Smooth muscle cell (in vitro differentiated cells): ENCODE results near the gene ENPP1. TPM values are rescaled to one million over a fixed set of nuclear protein-coding genes. Genes with fewer than 3 reads are reported as not detected.

Source experiments
- DNase-seq: peaks from one replicate; lab custom pipeline; 2025; ENCODE audit not compliant: unreplicated experiment; lab: John Stamatoyannopoulos, UW
- H2AFZ ChIP-seq: fragments of 200-600 bp; sonication (generic); 2 replicates; pipeline ENCODE4 v1.6.0; 2016; ENCODE audit warnings: antibody characterized with exemption, low read depth, mild to moderate bottlenecking
- H3F3A ChIP-seq: fragments of 200-600 bp; sonication (generic); 2 replicates; pipeline ENCODE4 v1.6.0; 2017; ENCODE audit warnings: antibody characterized with exemption, low read depth
- H3K27ac ChIP-seq: fragments of 200-600 bp; sonication (generic); 2 replicates; pipeline ENCODE4 v1.5.1; 2016; ENCODE audit warnings: low read depth, mild to moderate bottlenecking
- H3K27me3 ChIP-seq: fragments of 200-600 bp; sonication (generic); 2 replicates; pipeline ENCODE4 v1.6.1; 2016; ENCODE audit warnings: low read depth, mild to moderate bottlenecking
- H3K36me3 ChIP-seq: fragments of 200-600 bp; sonication (generic); 2 replicates; pipeline ENCODE4 v1.5.1; 2016; ENCODE audit warnings: low read depth
- H3K4me1 ChIP-seq: fragments of 200-600 bp; sonication (generic); 2 replicates; pipeline ENCODE4 v1.5.1; 2016; ENCODE audit warnings: low read depth
- H3K4me2 ChIP-seq: fragments of 200-600 bp; sonication (generic); 2 replicates; pipeline ENCODE4 v1.6.0; 2016; ENCODE audit warnings: mild to moderate bottlenecking
- H3K4me3 ChIP-seq: fragments of 200-600 bp; sonication (generic); 2 replicates; pipeline ENCODE4 v1.5.1; 2016; ENCODE audit warnings: mild to moderate bottlenecking
- H3K79me2 ChIP-seq: fragments of 200-600 bp; sonication (generic); 2 replicates; pipeline ENCODE4 v1.6.0; 2016; ENCODE audit warnings: low read depth, mild to moderate bottlenecking
- H3K9ac ChIP-seq: fragments of 200-600 bp; sonication (generic); 2 replicates; pipeline ENCODE4 v1.6.0; 2016; ENCODE audit warnings: low read depth
- H3K9me3 ChIP-seq: fragments of 200-600 bp; sonication (generic); replicated peaks from 2 replicates; pipeline ENCODE4 v1.5.1; 2016; ENCODE audit warnings: low read depth
- H4K20me1 ChIP-seq: fragments of 200-600 bp; sonication (generic); 2 replicates; pipeline ENCODE4 v1.6.0; 2016; ENCODE audit warnings: low read depth
- WGBS: methylation state at CpG from one replicate; pipeline ENCODE4 v1.1.7; 2016; ENCODE audit warnings: low lambda C conversion rate; 5-methylcytosine and 5-hydroxymethylcytosine counted together
- polyA plus RNA-seq: library from polyadenylated mRNA; unstranded; fragments of >200 nt; fragmentation: Nextera tagmentation; extraction: Ambion mirVana; gene quantifications from 2 replicates; pipeline ENCODE4 v1.2.1, GENCODE V29; 2016
- total RNA-seq: library from RNA; depleted of rRNA; stranded (reverse); fragments of >200 nt; gene quantifications from 2 replicates; pipeline ENCODE4 v1.2.3, GENCODE V29; 2014
- TF ChIP-seq, protein P1 (sequence below): fragments of 200-600 bp; sonication (generic); IDR thresholded peaks from 2 replicates; pipeline ENCODE4 v1.5.1; 2017; ENCODE audit warnings: borderline replicate concordance, mild to moderate bottlenecking, antibody characterized with exemption; ENCODE audit not compliant: insufficient read depth, poor library complexity, severe bottlenecking

The ENPP1 gene
- total and polyA plus RNA-seq, 2 experiments from 2014 or later = 329 to 433 TPM

DNA sequence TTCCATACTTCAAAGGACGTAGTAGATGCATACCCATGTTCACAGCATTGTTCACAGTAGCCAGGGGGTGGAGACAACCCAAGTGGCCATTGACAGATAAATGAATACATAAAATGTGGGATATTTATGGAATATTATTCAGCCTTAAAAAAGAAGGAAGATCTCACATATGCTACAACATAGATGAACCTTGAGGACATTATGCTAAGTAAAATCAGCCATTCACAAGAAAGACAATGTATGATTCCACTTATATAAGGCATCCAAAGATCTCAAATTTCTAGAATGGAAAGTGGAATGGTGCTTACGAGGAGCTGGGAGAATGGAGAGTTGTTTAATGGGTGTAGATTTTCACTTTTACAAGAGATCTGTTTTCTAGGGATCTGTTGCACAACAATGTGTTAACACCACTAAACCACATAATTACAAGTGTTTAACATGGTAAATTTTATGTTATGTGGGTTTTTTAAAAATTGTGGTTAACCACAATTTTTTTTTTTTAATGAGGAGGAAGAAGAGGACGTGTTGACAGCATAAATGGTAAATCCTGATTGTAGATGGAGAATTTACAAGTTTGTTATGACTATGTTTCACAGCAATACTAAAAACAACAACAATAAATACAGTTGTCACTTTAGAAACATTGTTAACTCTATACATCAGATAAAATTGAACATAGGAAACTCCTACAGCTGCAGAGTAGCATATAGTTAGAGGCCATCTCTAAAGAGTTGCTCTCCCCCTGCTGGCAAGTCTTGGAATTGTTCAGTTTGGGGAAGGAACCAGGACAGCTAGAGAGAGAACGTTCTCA is 101.8 kb downstream of the ENPP1 start:
- H2AFZ ChIP-seq = no peak overlapping the region
- no peak overlapping the region for H3K27ac ChIP-seq
- H3K4me3 ChIP-seq = no peak overlapping the region
- no peaks in the 10 kb centered on the region for H3K36me3 ChIP-seq
- H4K20me1 ChIP-seq = no peaks in the 10 kb centered on the region
- H3K4me1 ChIP-seq = no peaks in the 10 kb centered on the region
- H3F3A ChIP-seq = no peaks in the 10 kb centered on the region
- H3K4me2 ChIP-seq = peak overlapping the region; percentile 5
- peaks cover 14% of the 10 kb centered on the region for H3K27me3 ChIP-seq
- TF ChIP-seq, protein P1, sequence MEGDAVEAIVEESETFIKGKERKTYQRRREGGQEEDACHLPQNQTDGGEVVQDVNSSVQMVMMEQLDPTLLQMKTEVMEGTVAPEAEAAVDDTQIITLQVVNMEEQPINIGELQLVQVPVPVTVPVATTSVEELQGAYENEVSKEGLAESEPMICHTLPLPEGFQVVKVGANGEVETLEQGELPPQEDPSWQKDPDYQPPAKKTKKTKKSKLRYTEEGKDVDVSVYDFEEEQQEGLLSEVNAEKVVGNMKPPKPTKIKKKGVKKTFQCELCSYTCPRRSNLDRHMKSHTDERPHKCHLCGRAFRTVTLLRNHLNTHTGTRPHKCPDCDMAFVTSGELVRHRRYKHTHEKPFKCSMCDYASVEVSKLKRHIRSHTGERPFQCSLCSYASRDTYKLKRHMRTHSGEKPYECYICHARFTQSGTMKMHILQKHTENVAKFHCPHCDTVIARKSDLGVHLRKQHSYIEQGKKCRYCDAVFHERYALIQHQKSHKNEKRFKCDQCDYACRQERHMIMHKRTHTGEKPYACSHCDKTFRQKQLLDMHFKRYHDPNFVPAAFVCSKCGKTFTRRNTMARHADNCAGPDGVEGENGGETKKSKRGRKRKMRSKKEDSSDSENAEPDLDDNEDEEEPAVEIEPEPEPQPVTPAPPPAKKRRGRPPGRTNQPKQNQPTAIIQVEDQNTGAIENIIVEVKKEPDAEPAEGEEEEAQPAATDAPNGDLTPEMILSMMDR = peak; percentile 86
- WGBS = 37% methylated on average over 4 of the region's 4 CpGs
- H3K9ac ChIP-seq = no peak overlapping the region
- no peaks in the 10 kb centered on the region for H3K9me3 ChIP-seq
- peak; percentile 36 for DNase-seq
- no peaks in the 10 kb centered on the region for H3K79me2 ChIP-seq

DNA sequence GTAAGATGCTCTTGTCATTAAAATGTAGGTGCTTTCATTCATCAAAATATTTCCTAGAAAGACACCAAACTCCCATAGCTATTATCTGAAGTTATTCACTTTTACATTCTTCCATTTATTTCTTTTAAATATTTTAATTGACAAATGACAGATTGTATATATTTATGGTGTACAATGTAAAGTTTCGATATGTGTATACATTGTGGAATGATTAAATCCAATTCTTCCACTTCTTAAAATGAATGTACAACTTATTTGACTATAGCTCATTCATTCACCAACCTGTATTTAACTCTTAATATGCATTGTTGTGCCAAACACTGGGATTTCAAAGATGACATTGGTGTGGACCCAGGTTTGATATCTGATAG is 102.4 kb downstream of the ENPP1 start:
- Histone ChIP-seq H2AFZ (no peak overlapping the region), H3K79me2 (no peaks in the 10 kb centered on the region), H3F3A (no peaks in the 10 kb centered on the region), H4K20me1 (no peaks in the 10 kb centered on the region), H3K4me3 (no peak overlapping the region), H3K4me1 (no peaks in the 10 kb centered on the region), H3K9ac (no peak overlapping the region), H3K27ac (no peak overlapping the region), H3K9me3 (no peaks in the 10 kb centered on the region), H3K36me3 (no peaks in the 10 kb centered on the region), H3K4me2 (no peak overlapping the region), H3K27me3 (peaks cover 14% of the 10 kb centered on the region)
- TF ChIP-seq, protein P1 = peak; percentile 2
- no peak for DNase-seq
- WGBS = 97% methylated on average over 1 of the region's 1 CpG

DNA sequence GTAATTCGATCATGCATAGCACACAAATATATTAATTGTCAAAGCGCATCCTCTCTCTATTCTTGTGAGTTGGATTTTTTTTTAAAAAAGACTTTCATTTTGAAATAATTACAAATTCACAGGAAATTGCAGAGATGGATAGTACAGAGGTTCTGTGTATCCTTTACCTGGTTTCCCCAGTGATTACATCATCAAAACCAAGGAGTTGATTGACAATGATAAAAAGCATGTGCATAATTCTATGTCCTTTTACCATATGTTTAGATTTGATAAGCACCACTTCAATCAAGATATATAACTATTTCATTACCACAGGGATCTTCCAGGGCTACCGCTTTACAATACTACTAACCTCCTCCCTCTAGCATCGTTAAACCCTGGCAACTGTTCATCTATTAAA is 103.1 kb downstream of the ENPP1 start:
- no peak overlapping the region for H3K27ac ChIP-seq
- WGBS = 86% methylated on average over 4 of the region's 4 CpGs

More for the DNA sequence above, 103.1 kb downstream of the ENPP1 start:
- Histone ChIP-seq H3F3A (no peaks in the 10 kb centered on the region), H3K27me3 (peaks cover 14% of the 10 kb centered on the region), H4K20me1 (no peaks in the 10 kb centered on the region), H3K4me3 (no peak overlapping the region), H3K9ac (no peak overlapping the region), H3K4me1 (no peaks in the 10 kb centered on the region), H3K36me3 (no peaks in the 10 kb centered on the region), H3K79me2 (no peaks in the 10 kb centered on the region), H3K4me2 (no peak overlapping the region), H2AFZ (no peak overlapping the region), H3K9me3 (no peaks in the 10 kb centered on the region)
- TF ChIP-seq, protein P1 = no peak
- DNase-seq = no peak
